AG04450 (cell line): Measurements from ENCODE around the gene IPO4. TPM values are rescaled to one million over a fixed set of nuclear protein-coding genes. Genes with fewer than 3 reads are reported as not detected.

Experiments
- CTCF ChIA-PET: fragments of 300-600, 350-600 bp; formaldehyde crosslinking; extraction: SDS; loops from one replicate; lab custom pipeline; 2022; ENCODE audit warnings: antibody characterized with exemption, inconsistent platforms; lab: Charles Lee
- POLR2A ChIA-PET: fragments of 350-600 bp; formaldehyde crosslinking; extraction: SDS; loops from one replicate; lab custom pipeline; 2021; ENCODE audit warnings: antibody characterized with exemption, inconsistent platforms; lab: Yijun Ruan, JAX
- DNase-seq: peaks from one replicate; pipeline ENCODE4 v3.0.0-alpha.2; 2011; ENCODE audit warnings: low read depth, low spot score
- H3K27ac ChIP-seq: one replicate; pipeline ENCODE4 v1.5.1; 2012; ENCODE audit warnings: low read depth, low read length, control low read depth
- H3K27me3 ChIP-seq: one replicate; pipeline ENCODE4 v1.6.0; 2012; ENCODE audit warnings: low read length; ENCODE audit not compliant: control insufficient read depth, insufficient read depth
- H3K4me3 ChIP-seq: 2 replicates; pipeline ENCODE4 v1.5.1; 2011; ENCODE audit warnings: mild to moderate bottlenecking, low read depth, low read length, control low read depth
- H3K9me3 ChIP-seq: 2 replicates; pipeline ENCODE4 v1.5.1; 2012; ENCODE audit warnings: low read length; ENCODE audit not compliant: control insufficient read depth, insufficient read depth
- polyA plus RNA-seq: library from polyadenylated mRNA; depleted of rRNA; stranded (reverse); fragments of >200 nt; gene quantifications from 2 replicates; pipeline ENCODE4 v1.2.3, GENCODE V29; 2011
- TF ChIP-seq, protein P1 (sequence below): IDR thresholded peaks from 2 replicates; pipeline ENCODE4 v1.5.1; 2011; ENCODE audit warnings: low read depth, low read length, control low read depth, inconsistent platforms

Gene IPO4
- polyA plus RNA-seq, 1 experiment = 15.2 TPM

DNA sequence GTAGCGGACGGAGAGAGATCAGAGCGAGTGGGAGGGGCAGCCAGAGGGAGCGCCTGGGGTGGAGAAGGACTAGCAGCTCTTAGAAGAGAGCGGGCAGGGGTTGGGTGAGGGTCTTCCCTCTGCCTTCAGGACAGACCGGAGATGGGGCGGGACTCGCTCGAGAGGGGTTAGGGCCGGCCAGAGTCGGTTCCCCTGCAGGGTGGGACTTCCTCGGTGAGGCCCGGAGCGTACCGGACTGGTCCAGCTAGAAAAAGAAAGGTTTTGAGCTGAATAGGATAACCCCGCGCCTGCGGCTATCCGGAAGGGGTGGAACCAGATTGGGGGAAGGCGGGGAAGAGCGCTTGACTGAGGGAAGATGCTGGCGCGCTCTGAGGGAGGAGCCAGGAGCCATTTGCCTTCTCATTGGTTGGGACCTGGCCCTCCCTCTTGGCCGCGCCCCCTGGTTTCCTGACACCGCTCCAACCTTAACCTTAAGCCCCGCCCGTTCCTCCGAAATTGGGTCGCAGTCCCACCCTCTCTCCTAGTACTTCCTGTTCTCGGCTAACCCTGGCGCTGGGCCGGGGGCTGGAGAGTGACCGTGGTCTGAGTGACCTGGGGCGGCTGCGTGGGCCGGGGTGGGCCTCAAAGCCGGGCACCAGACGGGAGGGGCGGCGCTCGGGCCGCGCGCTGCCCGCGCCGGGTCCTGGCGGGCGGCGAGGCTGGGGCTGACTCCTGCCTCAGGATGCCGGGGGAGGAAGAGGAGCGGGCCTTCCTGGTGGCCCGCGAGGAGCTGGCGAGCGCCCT lies 41.4 kb downstream of the IPO4 start, which contains the start of gene RNF31:
Gene RNF31, plus strand, starts transcription at position 521 of the 783 bp plus-strand sequence. Its CDS starts 201 bp downstream, at position 722.
- DNase-seq = peak; percentile 95
- Histone ChIP-seq H3K9me3 (peaks cover 3% of the 10 kb centered on the region; the same call in 1 of the 2 replicates), H3K4me3 (peak within 1 kb of the TSS; percentile 72), H3K27me3 (no peaks in the 10 kb centered on the region), H3K27ac (peak within 1 kb of the TSS; percentile 90)
- ChIA-PET CTCF (interaction anchor here (0.6 to 4.7 kb wide), 5 partner anchors 13 to 161 kb away, joined by 4 to 54 read pairs (median 5); partner anchors contain the start of genes CIDEB and IRF9), POLR2A (interaction anchor here (0.6 to 2.1 kb wide), 9 partner anchors 10 to 100 kb away, joined by 3 to 17 read pairs (median 5); partner anchors contain the start of genes CHMP4A, DCAF11, IRF9 and NRL)
- TF ChIP-seq, protein P1, sequence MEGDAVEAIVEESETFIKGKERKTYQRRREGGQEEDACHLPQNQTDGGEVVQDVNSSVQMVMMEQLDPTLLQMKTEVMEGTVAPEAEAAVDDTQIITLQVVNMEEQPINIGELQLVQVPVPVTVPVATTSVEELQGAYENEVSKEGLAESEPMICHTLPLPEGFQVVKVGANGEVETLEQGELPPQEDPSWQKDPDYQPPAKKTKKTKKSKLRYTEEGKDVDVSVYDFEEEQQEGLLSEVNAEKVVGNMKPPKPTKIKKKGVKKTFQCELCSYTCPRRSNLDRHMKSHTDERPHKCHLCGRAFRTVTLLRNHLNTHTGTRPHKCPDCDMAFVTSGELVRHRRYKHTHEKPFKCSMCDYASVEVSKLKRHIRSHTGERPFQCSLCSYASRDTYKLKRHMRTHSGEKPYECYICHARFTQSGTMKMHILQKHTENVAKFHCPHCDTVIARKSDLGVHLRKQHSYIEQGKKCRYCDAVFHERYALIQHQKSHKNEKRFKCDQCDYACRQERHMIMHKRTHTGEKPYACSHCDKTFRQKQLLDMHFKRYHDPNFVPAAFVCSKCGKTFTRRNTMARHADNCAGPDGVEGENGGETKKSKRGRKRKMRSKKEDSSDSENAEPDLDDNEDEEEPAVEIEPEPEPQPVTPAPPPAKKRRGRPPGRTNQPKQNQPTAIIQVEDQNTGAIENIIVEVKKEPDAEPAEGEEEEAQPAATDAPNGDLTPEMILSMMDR = no peak

- DNase-seq = peak; percentile 95
- no peaks in the 10 kb centered on the region for H3K27me3 ChIP-seq
- peak within 1 kb of the TSS; percentile 90 for H3K27ac ChIP-seq
- H3K4me3 ChIP-seq = peak within 1 kb of the TSS; percentile 72
- TF ChIP-seq, protein P1 = no peak
- peaks cover 3% of the 10 kb centered on the region; the same call in 1 of the 2 replicates for H3K9me3 ChIP-seq
- POLR2A ChIA-PET = interaction anchor here (0.6 to 2.1 kb wide), 10 partner anchors 9 to 101 kb away, joined by 3 to 17 read pairs (median 4); partner anchors contain the start of genes CHMP4A, DCAF11, IRF9 and NRL
- CTCF ChIA-PET = interaction anchor here (0.6 to 4.7 kb wide), 7 partner anchors 9 to 1843 kb away, joined by 3 to 54 read pairs (median 4); partner anchors contain the start of genes CIDEB and IRF9
Observed at GRCh38 chr14:24146453-24146977, 42.1 kb downstream of the IPO4 start, which contains the start of gene PSME2. Gene PSME2, minus strand, starts transcription at chr14:24146610. Its CDS starts 29 bp downstream, at chr14:24146581.

GRCh38 chr14:24145690-24146452 lies 42.7 kb downstream of the IPO4 start:
- peak; percentile 20 for DNase-seq
- peaks cover 3% of the 10 kb centered on the region; the same call in 1 of the 2 replicates for H3K9me3 ChIP-seq
- peak overlapping the region; percentile 72 for H3K4me3 ChIP-seq
- POLR2A ChIA-PET = interaction anchor here (0.6 to 2.1 kb wide), 4 partner anchors 13 to 97 kb away, joined by 3 to 17 read pairs (median 6); partner anchors contain the start of genes DCAF11, NRL and TINF2
- H3K27ac ChIP-seq = peak overlapping the region; percentile 90
- CTCF ChIA-PET = interaction anchor here (0.6 to 4.7 kb wide), 8 partner anchors 9 to 1842 kb away, joined by 3 to 54 read pairs (median 4); partner anchors contain the start of genes CIDEB, IRF9 and TINF2
- H3K27me3 ChIP-seq = no peaks in the 10 kb centered on the region
- TF ChIP-seq, protein P1 = no peak

DNA sequence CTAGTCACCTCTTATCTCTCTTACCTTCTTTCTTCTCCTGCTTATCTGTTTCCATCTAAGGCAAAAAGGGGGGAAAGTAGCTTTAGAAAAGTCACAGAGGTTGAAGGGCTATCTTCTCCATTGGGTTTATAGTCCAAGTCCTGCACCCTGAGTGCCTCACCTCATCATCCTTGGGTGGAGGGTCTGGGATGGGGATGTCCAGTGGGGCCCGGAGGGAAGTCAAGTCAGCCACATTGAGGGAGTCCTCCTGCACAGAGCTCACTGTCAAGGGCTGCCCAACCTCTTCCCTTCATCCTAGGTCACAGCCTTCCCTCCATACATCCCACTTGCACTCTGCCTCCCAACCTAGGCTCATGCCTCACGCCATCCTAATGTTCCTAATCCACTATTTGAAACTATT lies 43.4 kb downstream of the IPO4 start:
- no peak for DNase-seq
- TF ChIP-seq, protein P1 = no peak
- H3K27me3 ChIP-seq = no peaks in the 10 kb centered on the region
- no peak overlapping the region for H3K27ac ChIP-seq
- peak overlapping the region; percentile 72 for H3K4me3 ChIP-seq
- CTCF ChIA-PET = interaction anchor here (0.9 to 4.7 kb wide), 5 partner anchors 8 to 1076 kb away, joined by 3 to 54 read pairs (median 3); partner anchors contain the start of genes IRF9 and TINF2
- peaks cover 3% of the 10 kb centered on the region; the same call in 1 of the 2 replicates for H3K9me3 ChIP-seq
- POLR2A ChIA-PET = no interaction called here
